ENCODE results near the gene PPIG.
"Not testable (repeated sequence)": the region's sequence is repeated elsewhere in the genome, so short reads cannot be mapped to it uniquely, and the experiment has no call there.

The PPIG gene

GRCh38 chr2:169598982-169599381 is 14.8 kb downstream of the PPIG start:
- no peak for DNase-seq

- no peak for DNase-seq
Observed at GRCh38 chr2:169599568-169599967, 15.4 kb downstream of the PPIG start.

- no peak for DNase-seq
Observed at GRCh38 chr2:169609264-169609663, 25.1 kb downstream of the PPIG start.

- no peak for DNase-seq
Observed at GRCh38 chr2:169613876-169614275, 29.7 kb downstream of the PPIG start.

GRCh38 chr2:169615982-169616381 is 31.8 kb downstream of the PPIG start:
- DNase-seq, result not testable (repeated sequence)

- DNase-seq, result no peak
Observed at GRCh38 chr2:169619946-169620345, 35.8 kb downstream of the PPIG start.

- no peak for DNase-seq
Observed at GRCh38 chr2:169620509-169620908, 36.4 kb downstream of the PPIG start.

GRCh38 chr2:169623235-169623634 is 39.1 kb downstream of the PPIG start:
- DNase-seq, result no peak

- DNase-seq, result no peak
Observed at GRCh38 chr2:169625781-169626180, 41.6 kb downstream of the PPIG start.

- DNase-seq, result no peak
Observed at GRCh38 chr2:169636440-169637097, 52.4 kb downstream of the PPIG start.

GRCh38 chr2:169637620-169638019 is 53.5 kb downstream of the PPIG start:
- DNase-seq, result no peak

GRCh38 chr2:169640104-169640503 is 56.0 kb downstream of the PPIG start:
- DNase-seq, result no peak

GRCh38 chr2:169641464-169641863 is 57.3 kb downstream of the PPIG start:
- no peak for DNase-seq

GRCh38 chr2:169644173-169644572 is 60.0 kb downstream of the PPIG start:
- no peak for DNase-seq

GRCh38 chr2:169647496-169647895 is 63.3 kb downstream of the PPIG start:
- DNase-seq, result no peak

- DNase-seq, result no peak
Observed at GRCh38 chr2:169649278-169649677, 65.1 kb downstream of the PPIG start.

GRCh38 chr2:169653636-169654035 is 69.5 kb downstream of the PPIG start:
- DNase-seq, result no peak

- DNase-seq, result no peak
Observed at GRCh38 chr2:169656164-169656563, 72.0 kb downstream of the PPIG start.

GRCh38 chr2:169658877-169659276 is 74.7 kb downstream of the PPIG start:
- no peak for DNase-seq

GRCh38 chr2:169659320-169659719 is 75.2 kb downstream of the PPIG start:
- no peak for DNase-seq

- no peak for DNase-seq
Observed at GRCh38 chr2:169661265-169661664, 77.1 kb downstream of the PPIG start.

- DNase-seq, result no peak
Observed at GRCh38 chr2:169662744-169663143, 78.6 kb downstream of the PPIG start.

GRCh38 chr2:169663247-169663646 is 79.1 kb downstream of the PPIG start:
- DNase-seq, result no peak

GRCh38 chr2:169664600-169664977 is 80.4 kb downstream of the PPIG start:
- DNase-seq, result no peak

Measured in kidney glomerular epithelial cell (primary cell).